Loucy (cell line): ENCODE measurements around the gene GLYR1.

Experiments
- H2AFZ ChIP-seq: fragments of 200-600 bp; sonication (generic); 2 replicates; pipeline ENCODE4 v1.6.0; 2016; ENCODE audit warnings: antibody characterized with exemption, mild to moderate bottlenecking, low read length, moderate library complexity
- H3F3A ChIP-seq: fragments of 200-600 bp; 2 replicates; pipeline ENCODE4 v1.6.0; 2016; ENCODE audit warnings: antibody characterized with exemption, low read depth, mild to moderate bottlenecking
- H3K27me3 ChIP-seq: fragments of 200-600 bp; sonication (generic); 2 replicates; pipeline ENCODE4 v1.6.1; 2014; ENCODE audit warnings: low read length, mild to moderate bottlenecking; ENCODE audit not compliant: insufficient read depth, poor library complexity, severe bottlenecking
- H3K36me3 ChIP-seq: fragments of 200-600 bp; sonication (generic); 2 replicates; pipeline ENCODE4 v1.6.1; 2016; ENCODE audit warnings: low read length; ENCODE audit not compliant: insufficient read depth
- H3K4me1 ChIP-seq: fragments of 200-600 bp; sonication (generic); 2 replicates; pipeline ENCODE4 v1.5.1; 2014; ENCODE audit warnings: low read length, mild to moderate bottlenecking; ENCODE audit not compliant: insufficient read depth, poor library complexity, severe bottlenecking
- H3K4me2 ChIP-seq: fragments of 200-600 bp; sonication (generic); 2 replicates; pipeline ENCODE4 v1.6.0; 2014; ENCODE audit warnings: antibody characterized with exemption, low read length, low read depth, mild to moderate bottlenecking; ENCODE audit not compliant: poor library complexity, severe bottlenecking
- H3K4me3 ChIP-seq: fragments of 200-600 bp; sonication (generic); 2 replicates; pipeline ENCODE4 v1.5.1; 2014; ENCODE audit warnings: low read length, mild to moderate bottlenecking, mixed read lengths; ENCODE audit not compliant: poor library complexity, severe bottlenecking
- H3K79me2 ChIP-seq: fragments of 200-600 bp; sonication (generic); 2 replicates; pipeline ENCODE4 v1.6.1; 2014; ENCODE audit warnings: low read length; ENCODE audit not compliant: insufficient read depth
- H3K9ac ChIP-seq: fragments of 200-600 bp; sonication (generic); 2 replicates; pipeline ENCODE4 v1.6.0; 2014; ENCODE audit warnings: mild to moderate bottlenecking, low read depth, low read length, moderate library complexity; ENCODE audit not compliant: poor library complexity, severe bottlenecking
- H3K9me2 ChIP-seq: fragments of 200-600 bp; sonication (generic); replicated peaks from 2 replicates; pipeline ENCODE4 v1.6.1; 2016; ENCODE audit warnings: low read depth, low read length, mixed read lengths
- H3K9me3 ChIP-seq: fragments of 200-600 bp; sonication (generic); 2 replicates; pipeline ENCODE4 v1.6.1; 2014; ENCODE audit warnings: mild to moderate bottlenecking, antibody characterized with exemption, low read length, low read depth; ENCODE audit not compliant: insufficient read depth
- H4K20me1 ChIP-seq: fragments of 200-600 bp; sonication (generic); 2 replicates; pipeline ENCODE4 v1.6.0; 2014; ENCODE audit warnings: antibody characterized with exemption, low read length, mild to moderate bottlenecking; ENCODE audit not compliant: insufficient read depth, poor library complexity, severe bottlenecking
- CTCF ChIP-seq: fragments of 200-600 bp; sonication (generic); conservative IDR thresholded peaks from 2 replicates; pipeline ENCODE4 v1.5.1; 2014; ENCODE audit warnings: mild to moderate bottlenecking, antibody characterized with exemption, low read length
- EZH2phosphoT487 ChIP-seq: fragments of 200-600 bp; IDR thresholded peaks from 2 replicates; pipeline ENCODE4 v1.6.1; 2018; ENCODE audit warnings: antibody characterized with exemption, mild to moderate bottlenecking, moderate library complexity, borderline replicate concordance

The GLYR1 gene

GRCh38 chr16:4777339-4778049 is 69.6 kb downstream of the GLYR1 start:
- Histone ChIP-seq H3K9me2 (no peaks in the 10 kb centered on the region), H4K20me1 (no peaks in the 10 kb centered on the region), H2AFZ (no peak overlapping the region), H3K4me2 (no peak overlapping the region), H3F3A (no peaks in the 10 kb centered on the region), H3K79me2 (no peaks in the 10 kb centered on the region), H3K4me1 (no peaks in the 10 kb centered on the region), H3K4me3 (no peak overlapping the region), H3K36me3 (no peaks in the 10 kb centered on the region), H3K9me3 (no peaks in the 10 kb centered on the region), H3K9ac (no peak overlapping the region), H3K27me3 (no peaks in the 10 kb centered on the region)
- TF ChIP-seq CTCF (no peak), EZH2phosphoT487 (no peak)

- H3K79me2 ChIP-seq = no peaks in the 10 kb centered on the region
- no peaks in the 10 kb centered on the region for H3K9me2 ChIP-seq
- no peaks in the 10 kb centered on the region for H3K36me3 ChIP-seq
- H3K4me2 ChIP-seq = no peak overlapping the region
- no peak overlapping the region for H2AFZ ChIP-seq
- no peaks in the 10 kb centered on the region for H3F3A ChIP-seq
- H3K9ac ChIP-seq = no peak overlapping the region
- H3K9me3 ChIP-seq = no peaks in the 10 kb centered on the region
- H4K20me1 ChIP-seq = no peaks in the 10 kb centered on the region
- H3K4me3 ChIP-seq = no peak overlapping the region
- no peaks in the 10 kb centered on the region for H3K4me1 ChIP-seq
- H3K27me3 ChIP-seq = no peaks in the 10 kb centered on the region
- TF ChIP-seq CTCF (no peak), EZH2phosphoT487 (no peak)
Measured at GRCh38 chr16:4776141-4776705, 70.9 kb downstream of the GLYR1 start.

GRCh38 chr16:4775005-4775404 is 72.1 kb downstream of the GLYR1 start:
- no peak overlapping the region for H2AFZ ChIP-seq

More at GRCh38 chr16:4775005-4775404, 72.1 kb downstream of the GLYR1 start:
- Histone ChIP-seq H3F3A (no peaks in the 10 kb centered on the region), H3K4me2 (no peak overlapping the region), H3K9me3 (no peaks in the 10 kb centered on the region), H3K27me3 (no peaks in the 10 kb centered on the region), H3K36me3 (no peaks in the 10 kb centered on the region), H3K9ac (no peak overlapping the region), H3K9me2 (no peaks in the 10 kb centered on the region), H3K4me3 (no peak overlapping the region), H3K4me1 (no peaks in the 10 kb centered on the region), H4K20me1 (no peaks in the 10 kb centered on the region), H3K79me2 (no peaks in the 10 kb centered on the region)
- no peak for TF ChIP-seq EZH2phosphoT487
- TF ChIP-seq CTCF = no peak
